CD14-positive monocyte (primary cell): ENCODE measurements around the gene CES2. TPM values are rescaled to one million over a fixed set of nuclear protein-coding genes. Genes with fewer than 3 reads are reported as not detected.
"Not testable (repeated sequence)": the region's sequence is repeated elsewhere in the genome, so short reads cannot be mapped to it uniquely, and the experiment has no call there.

Source experiments
- DNase-seq, 3 donors: peaks; one replicate each; pipeline ENCODE4 v3.0.0-alpha.2; 2011 to 2022
- H2AFZ ChIP-seq: 2 replicates; pipeline ENCODE4 v1.6.0; 2012; ENCODE audit warnings: mild to moderate bottlenecking, low read depth, low read length, inconsistent platforms; ENCODE audit not compliant: insufficient read depth, poor library complexity, severe bottlenecking
- H3K27ac ChIP-seq, 2 donors: 1 replicate in 1 of 2; 2 replicates in 1 of 2; pipeline ENCODE4 v1.5.1; 2012 to 2013; ENCODE audit warnings: low read length in 2 of 2, control low read depth in 1 of 2, inconsistent platforms in 1 of 2, low read depth in 1 of 2, mild to moderate bottlenecking in 1 of 2
- H3K27me3 ChIP-seq, 2 donors: one replicate each; pipeline versions ENCODE4 v1.6.0 to v1.6.1; 2011 to 2013; ENCODE audit warnings: low read length in 2 of 2; ENCODE audit not compliant: control insufficient read depth in 2 of 2, insufficient read depth in 2 of 2
- H3K36me3 ChIP-seq, 2 donors: replicated peaks in 1 of 2; 1 replicate in 1 of 2; 2 replicates in 1 of 2; pipeline versions ENCODE4 v1.5.1 to v1.6.1; 2012 to 2013; ENCODE audit warnings: low read length in 2 of 2, control low read depth in 1 of 2, inconsistent platforms in 1 of 2, mild to moderate bottlenecking in 1 of 2; ENCODE audit not compliant: insufficient read depth in 2 of 2, control insufficient read depth in 1 of 2
- H3K4me1 ChIP-seq, 2 donors: 1 replicate in 1 of 2; 2 replicates in 1 of 2; pipeline versions ENCODE4 v1.5.1 to v1.6.1; 2012 to 2013; ENCODE audit warnings: low read length in 2 of 2, control low read depth in 1 of 2, inconsistent platforms in 1 of 2, mild to moderate bottlenecking in 1 of 2, moderate library complexity in 1 of 2; ENCODE audit not compliant: insufficient read depth in 2 of 2, control insufficient read depth in 1 of 2
- H3K4me2 ChIP-seq: replicated peaks from 2 replicates; pipeline ENCODE3; 2012; ENCODE audit warnings: low read length, moderate library complexity, mild to moderate bottlenecking; ENCODE audit not compliant: poor library complexity, severe bottlenecking; ENCODE audit errors: extremely low read depth
- H3K4me3 ChIP-seq, 3 experiments: fragments of 200-600 bp in 1 of 3; sonication (generic) in 1 of 3; replicated peaks in 1 of 3; 1 replicate in 2 of 3; 2 replicates in 1 of 3; pipeline ENCODE4 v1.5.1; 2011 to 2013; ENCODE audit warnings: low read length in 3 of 3, mild to moderate bottlenecking in 3 of 3, control low read depth in 2 of 3, low read depth in 2 of 3, inconsistent platforms in 1 of 3, moderate library complexity in 1 of 3
- H3K79me2 ChIP-seq: 2 replicates; pipeline ENCODE4 v1.6.0; 2012; ENCODE audit warnings: mild to moderate bottlenecking, control low read depth, inconsistent platforms, low read length, moderate library complexity; ENCODE audit not compliant: insufficient read depth
- H3K9ac ChIP-seq: 2 replicates; pipeline ENCODE4 v1.6.0; 2017; ENCODE audit warnings: low read length, mild to moderate bottlenecking; ENCODE audit not compliant: insufficient read depth, poor library complexity, severe bottlenecking
- H3K9me3 ChIP-seq, 2 donors: replicated peaks in 1 of 2; 1 replicate in 1 of 2; 2 replicates in 1 of 2; pipeline versions ENCODE4 v1.5.1 to v1.6.1; 2012 to 2013; ENCODE audit warnings: low read length in 2 of 2, control low read depth in 1 of 2; ENCODE audit not compliant: control insufficient read depth in 1 of 2, insufficient read depth in 1 of 2
- H4K20me1 ChIP-seq: 2 replicates; pipeline ENCODE4 v1.6.0; 2012; ENCODE audit warnings: mild to moderate bottlenecking, low read length, control low read depth, moderate library complexity; ENCODE audit not compliant: insufficient read depth
- H3K27ac Mint-ChIP-seq, 7 donors: one replicate each; pipeline ENCODE4 v1.8.0; 2020; ENCODE audit warnings: mild to moderate bottlenecking in 7 of 7, mixed read lengths in 7 of 7, moderate library complexity in 6 of 7, inconsistent platforms in 2 of 7
- H3K27me3 Mint-ChIP-seq, 3 donors: one replicate each; pipeline ENCODE4 v1.8.0; 2021 to 2022; ENCODE audit warnings: low read depth in 3 of 3, mild to moderate bottlenecking in 3 of 3, mixed read lengths in 3 of 3, moderate library complexity in 3 of 3, inconsistent platforms in 1 of 3
- H3K36me3 Mint-ChIP-seq, 2 donors: one replicate each; pipeline ENCODE4 v1.8.0; 2020; ENCODE audit warnings: mixed read lengths in 2 of 2, inconsistent platforms in 1 of 2, mild to moderate bottlenecking in 1 of 2
- H3K4me1 Mint-ChIP-seq: one replicate; pipeline ENCODE4 v1.8.0; 2020; ENCODE audit warnings: mild to moderate bottlenecking, mixed read lengths
- H3K4me3 Mint-ChIP-seq, 2 donors: one replicate each; pipeline ENCODE4 v1.8.0; 2020; ENCODE audit warnings: mild to moderate bottlenecking in 2 of 2, mixed read lengths in 2 of 2, moderate library complexity in 1 of 2
- H3K9me3 Mint-ChIP-seq, 7 donors: one replicate each; pipeline ENCODE4 v1.8.0; 2020 to 2022; ENCODE audit warnings: mixed read lengths in 7 of 7, mild to moderate bottlenecking in 6 of 7, moderate library complexity in 6 of 7, inconsistent platforms in 2 of 7
- CTCF ChIP-seq: fragments of 200-600 bp; IDR thresholded peaks from one replicate; pipeline ENCODE4 v1.8.0; 2022; ENCODE audit warnings: antibody characterized with exemption, mild to moderate bottlenecking
- WGBS: methylation state at CpG from one replicate; pipeline ENCODE4 v1.1.5; 2013; ENCODE audit warnings: missing lambda C conversion rate; ENCODE audit not compliant: insufficient coverage; 5-methylcytosine and 5-hydroxymethylcytosine counted together
- intact Hi-C, 2 donors: fragments of 100-400 bp; cut with micrococcal nuclease; formaldehyde crosslinking; loops; one replicate each; pipeline versions ENCODE4 v1.15.0 to v1.15.1; 2023
- polyA plus RNA-seq, 3 donors: library from polyadenylated mRNA; depleted of rRNA in 1 of 3; unstranded in 2 of 3; stranded (reverse) in 1 of 3; fragments of 300-500 nt in 2 of 3; fragments of >200 nt in 1 of 3; fragmentation: Illumina TruSeq in 2 of 3; gene quantifications; 1 replicate in 2 of 3; 2 replicates in 1 of 3; pipeline ENCODE4 v1.2.3, GENCODE V29; 2012 to 2021

CES2 gene
- polyA plus RNA-seq, 3 donors: 14.0 to 29.0 (median 23.2) TPM

- H3K9me3 ChIP-seq: no peaks in the 10 kb centered on the region
- WGBS: 98% methylated on average over 5 of the region's 5 CpGs
Observed at GRCh38 chr16:66895689-66895979, 39.7 kb upstream of the CES2 start.

GRCh38 chr16:66895999-66896398 is 39.3 kb upstream of the CES2 start:
- H3K27me3 ChIP-seq: no peaks in the 10 kb centered on the region
- 100% methylated on average over 2 of the region's 3 CpGs for WGBS
- DNase-seq: no peak
- H3K79me2 ChIP-seq: no peaks in the 10 kb centered on the region
- H4K20me1 ChIP-seq: no peaks in the 10 kb centered on the region
- Mint-ChIP-seq H3K4me3 (no peak overlapping the region), H3K27me3 (peaks cover 7 to 10% (median 10%) of the 10 kb centered on the region in 3 donors), H3K4me1 (peaks cover 4% of the 10 kb centered on the region), H3K36me3 (peaks cover 0 to 3% of the 10 kb centered on the region in 2 donors), H3K9me3 (no peaks in the 10 kb centered on the region), H3K27ac (no peak overlapping the region)
- H3K36me3 ChIP-seq: no peaks in the 10 kb centered on the region
- intact Hi-C loops: loop anchor here (2.0 to 5.0 kb wide), 2 partner anchors 29 to 36 kb away; partner anchors contain the start of genes CIAO2B (in 1 of the 2) and RRAD (in 1 of the 2)
- no peak overlapping the region for H3K9ac ChIP-seq
- TF ChIP-seq CTCF: no peak
- H3K27ac ChIP-seq: no peak overlapping the region
- H3K4me3 ChIP-seq: no peak overlapping the region
- H3K9me3 ChIP-seq: no peaks in the 10 kb centered on the region
- no peaks in the 10 kb centered on the region for H3K4me1 ChIP-seq
- H2AFZ ChIP-seq: no peak overlapping the region
- H3K4me2 ChIP-seq: no peak overlapping the region

More at GRCh38 chr16:66895689-66895979, 39.7 kb upstream of the CES2 start:
- Histone ChIP-seq H3K9ac (no peak overlapping the region), H3K27ac (no peak overlapping the region), H3K4me3 (no peak overlapping the region), H3K27me3 (no peaks in the 10 kb centered on the region), H3K79me2 (no peaks in the 10 kb centered on the region), H2AFZ (no peak overlapping the region), H3K36me3 (no peaks in the 10 kb centered on the region), H4K20me1 (no peaks in the 10 kb centered on the region), H3K4me1 (no peaks in the 10 kb centered on the region), H3K4me2 (no peak overlapping the region)
- intact Hi-C loops: loop anchor here (2.0 to 5.0 kb wide), 2 partner anchors 29 to 37 kb away; partner anchors contain the start of genes CIAO2B (in 1 of the 2) and RRAD (in 1 of the 2)
- peaks cover 4% of the 10 kb centered on the region for H3K4me1 Mint-ChIP-seq
- peaks cover 0 to 3% of the 10 kb centered on the region in 2 donors for H3K36me3 Mint-ChIP-seq
- no peak overlapping the region for H3K4me3 Mint-ChIP-seq
- H3K27me3 Mint-ChIP-seq: peaks cover 7 to 10% (median 8%) of the 10 kb centered on the region in 3 donors
- no peak for DNase-seq
- no peak overlapping the region for H3K27ac Mint-ChIP-seq
- no peak for TF ChIP-seq CTCF
- H3K9me3 Mint-ChIP-seq: no peaks in the 10 kb centered on the region

GRCh38 chr16:66896682-66897081 is 38.6 kb upstream of the CES2 start:
- H3K27me3 Mint-ChIP-seq, H2AFZ ChIP-seq, H3K27ac ChIP-seq, H3K9ac ChIP-seq, DNase-seq, H3K27me3 ChIP-seq, H3K36me3 ChIP-seq, H3K79me2 ChIP-seq, H3K27ac Mint-ChIP-seq, H3K4me2 ChIP-seq, H3K4me3 Mint-ChIP-seq, H3K4me1 ChIP-seq, H4K20me1 ChIP-seq, H3K9me3 ChIP-seq, H3K9me3 Mint-ChIP-seq, H3K4me1 Mint-ChIP-seq, H3K4me3 ChIP-seq, H3K36me3 Mint-ChIP-seq: not testable (repeated sequence)
- intact Hi-C loops: loop anchor here in 1 of 2 donors (5.0 kb wide), 1 partner anchor 36 kb away; the partner anchor contains the start of gene CIAO2B
- WGBS: 90% methylated on average over 2 of the region's 5 CpGs
